Sigmoid colon (tissue), 4 donors: ENCODE measurements around the gene GAD2.

Experiments used
- CTCF ChIP-seq, 4 experiments: fragments of 450-650 bp in 3 of 4; fragments of 200-600 bp in 1 of 4; IDR thresholded peaks; one replicate each; pipeline ENCODE4 v1.5.1; 2016 to 2019; ENCODE audit warnings: antibody characterized with exemption in 4 of 4, mild to moderate bottlenecking in 3 of 4, moderate library complexity in 2 of 4
- POLR2AphosphoS5 ChIP-seq, 4 donors: sonication (generic); formaldehyde crosslinking; IDR thresholded peaks; one replicate each; pipeline ENCODE4 v1.6.1; 2017; ENCODE audit warnings: antibody characterized with exemption in 4 of 4

GRCh38 chr10:26296360-26296759, 79.8 kb downstream of the GAD2 start:
- TF ChIP-seq CTCF (IDR thresholded peaks at IDR 0.05) (no peak), POLR2AphosphoS5 (IDR thresholded peaks at IDR 0.05) (no peak)
